GM12878 (cell line): Measurements from ENCODE around the gene FCF1.

ENCODE experiments used
- BCL11A ChIP-seq: IDR thresholded peaks from 2 replicates; pipeline ENCODE4 v1.6.1; 2011; ENCODE audit warnings: low read depth, low read length
- CBX3 ChIP-seq: fragments of 200-600 bp; sonication (generic); IDR thresholded peaks from 2 replicates; pipeline ENCODE4 v1.6.1; 2016; ENCODE audit warnings: low read depth, borderline replicate concordance
- GABPA ChIP-seq: IDR thresholded peaks from 2 replicates; pipeline ENCODE4 v1.6.1; 2014; ENCODE audit warnings: antibody characterized with exemption, low read depth, mild to moderate bottlenecking, inconsistent platforms
- MTA2 ChIP-seq: fragments of 450-650 bp; IDR thresholded peaks from 2 replicates; pipeline ENCODE4 v1.6.1; 2016; ENCODE audit warnings: low read depth, mild to moderate bottlenecking, moderate library complexity
- NFYA ChIP-seq: IDR thresholded peaks from 2 replicates; pipeline ENCODE4 v1.6.1; 2011; ENCODE audit warnings: low read depth, mild to moderate bottlenecking, low read length, improper control_type of control experiment, borderline replicate concordance
- POLR2A ChIP-seq: IDR thresholded peaks from 2 replicates; pipeline ENCODE4 v1.6.1; 2011; ENCODE audit warnings: low read depth, mild to moderate bottlenecking, low read length
- ZNF274 ChIP-seq: IDR thresholded peaks from one replicate; pipeline ENCODE4 v1.8.0; 2011; ENCODE audit not compliant: insufficient read length, insufficient read depth
- TF ChIP-seq, protein P1 (sequence below): IDR thresholded peaks from 2 replicates; pipeline ENCODE4 v1.6.1; 2011; ENCODE audit warnings: mild to moderate bottlenecking, low read depth, low read length, moderate library complexity; ENCODE audit not compliant: insufficient replicate concordance
- TF ChIP-seq, protein P2 (sequence below), 3 experiments: IDR thresholded peaks in 2 of 3; conservative IDR thresholded peaks in 1 of 3; 2 replicates each; pipeline ENCODE4 v1.5.1; 2011; ENCODE audit warnings: low read depth in 3 of 3, low read length in 3 of 3, mild to moderate bottlenecking in 3 of 3, control low read depth in 2 of 3, moderate library complexity in 2 of 3, inconsistent platforms in 1 of 3, mixed read lengths in 1 of 3; ENCODE audit not compliant: control insufficient read depth in 2 of 3, insufficient read depth in 1 of 3; ENCODE audit errors: extremely low read depth in 1 of 3
- TF ChIP-seq, protein P3 (sequence below): fragments of 150-350 bp; IDR thresholded peaks from 2 replicates; pipeline ENCODE4 v1.6.1; 2016; ENCODE audit warnings: low read depth, low read length

GRCh38 chr14:74784634-74785033, 71.7 kb downstream of the FCF1 start:
- no peak for TF ChIP-seq POLR2A
- no peak for TF ChIP-seq BCL11A
- TF ChIP-seq, protein P1, sequence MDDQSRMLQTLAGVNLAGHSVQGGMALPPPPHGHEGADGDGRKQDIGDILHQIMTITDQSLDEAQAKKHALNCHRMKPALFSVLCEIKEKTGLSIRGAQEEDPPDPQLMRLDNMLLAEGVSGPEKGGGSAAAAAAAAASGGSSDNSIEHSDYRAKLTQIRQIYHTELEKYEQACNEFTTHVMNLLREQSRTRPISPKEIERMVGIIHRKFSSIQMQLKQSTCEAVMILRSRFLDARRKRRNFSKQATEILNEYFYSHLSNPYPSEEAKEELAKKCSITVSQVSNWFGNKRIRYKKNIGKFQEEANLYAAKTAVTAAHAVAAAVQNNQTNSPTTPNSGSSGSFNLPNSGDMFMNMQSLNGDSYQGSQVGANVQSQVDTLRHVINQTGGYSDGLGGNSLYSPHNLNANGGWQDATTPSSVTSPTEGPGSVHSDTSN: no peak
- TF ChIP-seq NFYA: no peak
- TF ChIP-seq MTA2: no peak
- TF ChIP-seq, protein P2, sequence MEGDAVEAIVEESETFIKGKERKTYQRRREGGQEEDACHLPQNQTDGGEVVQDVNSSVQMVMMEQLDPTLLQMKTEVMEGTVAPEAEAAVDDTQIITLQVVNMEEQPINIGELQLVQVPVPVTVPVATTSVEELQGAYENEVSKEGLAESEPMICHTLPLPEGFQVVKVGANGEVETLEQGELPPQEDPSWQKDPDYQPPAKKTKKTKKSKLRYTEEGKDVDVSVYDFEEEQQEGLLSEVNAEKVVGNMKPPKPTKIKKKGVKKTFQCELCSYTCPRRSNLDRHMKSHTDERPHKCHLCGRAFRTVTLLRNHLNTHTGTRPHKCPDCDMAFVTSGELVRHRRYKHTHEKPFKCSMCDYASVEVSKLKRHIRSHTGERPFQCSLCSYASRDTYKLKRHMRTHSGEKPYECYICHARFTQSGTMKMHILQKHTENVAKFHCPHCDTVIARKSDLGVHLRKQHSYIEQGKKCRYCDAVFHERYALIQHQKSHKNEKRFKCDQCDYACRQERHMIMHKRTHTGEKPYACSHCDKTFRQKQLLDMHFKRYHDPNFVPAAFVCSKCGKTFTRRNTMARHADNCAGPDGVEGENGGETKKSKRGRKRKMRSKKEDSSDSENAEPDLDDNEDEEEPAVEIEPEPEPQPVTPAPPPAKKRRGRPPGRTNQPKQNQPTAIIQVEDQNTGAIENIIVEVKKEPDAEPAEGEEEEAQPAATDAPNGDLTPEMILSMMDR (IDR thresholded peaks at IDR 0.05 in 2 of 3, conservative IDR thresholded peaks at IDR 0.05 in 1 of 3; ENCODE audit: control insufficient read depth in 2 of 3, extremely low read depth in 1 of 3, insufficient read depth in 1 of 3, low read depth in 3 of 3, low read length in 3 of 3): no peak
- no peak for TF ChIP-seq ZNF274
- no peak for TF ChIP-seq CBX3
- no peak for TF ChIP-seq GABPA
- TF ChIP-seq, protein P3, sequence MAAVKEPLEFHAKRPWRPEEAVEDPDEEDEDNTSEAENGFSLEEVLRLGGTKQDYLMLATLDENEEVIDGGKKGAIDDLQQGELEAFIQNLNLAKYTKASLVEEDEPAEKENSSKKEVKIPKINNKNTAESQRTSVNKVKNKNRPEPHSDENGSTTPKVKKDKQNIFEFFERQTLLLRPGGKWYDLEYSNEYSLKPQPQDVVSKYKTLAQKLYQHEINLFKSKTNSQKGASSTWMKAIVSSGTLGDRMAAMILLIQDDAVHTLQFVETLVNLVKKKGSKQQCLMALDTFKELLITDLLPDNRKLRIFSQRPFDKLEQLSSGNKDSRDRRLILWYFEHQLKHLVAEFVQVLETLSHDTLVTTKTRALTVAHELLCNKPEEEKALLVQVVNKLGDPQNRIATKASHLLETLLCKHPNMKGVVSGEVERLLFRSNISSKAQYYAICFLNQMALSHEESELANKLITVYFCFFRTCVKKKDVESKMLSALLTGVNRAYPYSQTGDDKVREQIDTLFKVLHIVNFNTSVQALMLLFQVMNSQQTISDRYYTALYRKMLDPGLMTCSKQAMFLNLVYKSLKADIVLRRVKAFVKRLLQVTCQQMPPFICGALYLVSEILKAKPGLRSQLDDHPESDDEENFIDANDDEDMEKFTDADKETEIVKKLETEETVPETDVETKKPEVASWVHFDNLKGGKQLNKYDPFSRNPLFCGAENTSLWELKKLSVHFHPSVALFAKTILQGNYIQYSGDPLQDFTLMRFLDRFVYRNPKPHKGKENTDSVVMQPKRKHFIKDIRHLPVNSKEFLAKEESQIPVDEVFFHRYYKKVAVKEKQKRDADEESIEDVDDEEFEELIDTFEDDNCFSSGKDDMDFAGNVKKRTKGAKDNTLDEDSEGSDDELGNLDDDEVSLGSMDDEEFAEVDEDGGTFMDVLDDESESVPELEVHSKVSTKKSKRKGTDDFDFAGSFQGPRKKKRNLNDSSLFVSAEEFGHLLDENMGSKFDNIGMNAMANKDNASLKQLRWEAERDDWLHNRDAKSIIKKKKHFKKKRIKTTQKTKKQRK: no peak
